OCI-LY1 (cell line): ENCODE results near the gene STX3.
"Not testable (repeated sequence)": the region's sequence is repeated elsewhere in the genome, so short reads cannot be mapped to it uniquely, and the experiment has no call there.

Experiments
- H2AFZ ChIP-seq: fragments of 200-600 bp; sonication (generic), shearing (Covaris generic); 2 replicates; pipeline ENCODE4 v1.6.0; 2014; ENCODE audit warnings: antibody characterized with exemption, mild to moderate bottlenecking, low read length
- H3F3A ChIP-seq: fragments of 200-600 bp; sonication (generic), shearing (Covaris generic); 2 replicates; pipeline ENCODE4 v1.6.0; 2014; ENCODE audit warnings: mild to moderate bottlenecking, antibody characterized with exemption, low read length, moderate library complexity; ENCODE audit not compliant: insufficient read depth
- H3K27ac ChIP-seq: fragments of 200-600 bp; sonication (generic); 2 replicates; pipeline ENCODE4 v1.5.1; 2014; ENCODE audit warnings: low read length, mixed run types, mild to moderate bottlenecking, low read depth; ENCODE audit not compliant: poor library complexity, severe bottlenecking
- H3K27me3 ChIP-seq: fragments of 200-600 bp; sonication (generic); 2 replicates; pipeline ENCODE4 v1.6.0; 2014; ENCODE audit warnings: antibody characterized with exemption, mild to moderate bottlenecking, low read length, moderate library complexity; ENCODE audit not compliant: insufficient read depth
- H3K36me3 ChIP-seq: fragments of 200-600 bp; sonication (generic); 2 replicates; pipeline ENCODE4 v1.6.1; 2014; ENCODE audit warnings: mild to moderate bottlenecking, antibody characterized with exemption, low read length, moderate library complexity, mixed read lengths; ENCODE audit not compliant: insufficient read depth
- H3K4me1 ChIP-seq: fragments of 200-600 bp; sonication (generic); 2 replicates; pipeline ENCODE4 v1.5.1; 2014; ENCODE audit warnings: mild to moderate bottlenecking, low read length, moderate library complexity; ENCODE audit not compliant: insufficient read depth, severe bottlenecking
- H3K4me2 ChIP-seq: fragments of 200-600 bp; sonication (generic), shearing (Covaris generic); 2 replicates; pipeline ENCODE4 v1.6.1; 2014; ENCODE audit warnings: low read length
- H3K4me3 ChIP-seq: fragments of 200-600 bp; sonication (generic); 2 replicates; pipeline ENCODE4 v1.5.1; 2014; ENCODE audit warnings: low read length, low read depth, mild to moderate bottlenecking, mixed read lengths; ENCODE audit not compliant: poor library complexity, severe bottlenecking
- H3K79me2 ChIP-seq: fragments of 200-600 bp; shearing (Covaris generic); 2 replicates; pipeline ENCODE4 v1.6.1; 2016; ENCODE audit warnings: mixed run types, low read length, mixed read lengths; ENCODE audit not compliant: insufficient read depth
- H3K9ac ChIP-seq: fragments of 200-600 bp; sonication (generic), shearing (Covaris generic); 2 replicates; pipeline ENCODE4 v1.6.1; 2014; ENCODE audit warnings: mild to moderate bottlenecking, low read length, mixed read lengths
- H3K9me2 ChIP-seq: fragments of 200-600 bp; sonication (generic), shearing (Covaris generic); 2 replicates; pipeline ENCODE4 v1.6.1; 2014; ENCODE audit warnings: low read depth, mild to moderate bottlenecking, low read length, mixed read lengths
- H3K9me3 ChIP-seq: fragments of 200-600 bp; shearing (Covaris generic); 2 replicates; pipeline ENCODE4 v1.6.1; 2014; ENCODE audit warnings: low read length, mixed read lengths
- H4K20me1 ChIP-seq: fragments of 200-600 bp; sonication (generic), shearing (Covaris generic); 2 replicates; pipeline ENCODE4 v1.6.0; 2016; ENCODE audit warnings: mild to moderate bottlenecking, low read length; ENCODE audit not compliant: insufficient read depth
- EZH2 ChIP-seq: fragments of 200-600 bp; sonication (generic), shearing (Covaris generic); IDR thresholded peaks from 2 replicates; pipeline ENCODE4 v1.8.0; 2017; ENCODE audit warnings: borderline replicate concordance, mixed run types, mild to moderate bottlenecking, antibody characterized with exemption, low read length, moderate library complexity, mixed read lengths
- TF ChIP-seq, protein P1 (sequence below): fragments of 200-600 bp; sonication (generic), shearing (Covaris generic); IDR thresholded peaks from 2 replicates; pipeline ENCODE4 v1.5.1; 2017; ENCODE audit warnings: mild to moderate bottlenecking, antibody characterized with exemption, low read length, moderate library complexity, mixed read lengths

STX3 gene

DNA sequence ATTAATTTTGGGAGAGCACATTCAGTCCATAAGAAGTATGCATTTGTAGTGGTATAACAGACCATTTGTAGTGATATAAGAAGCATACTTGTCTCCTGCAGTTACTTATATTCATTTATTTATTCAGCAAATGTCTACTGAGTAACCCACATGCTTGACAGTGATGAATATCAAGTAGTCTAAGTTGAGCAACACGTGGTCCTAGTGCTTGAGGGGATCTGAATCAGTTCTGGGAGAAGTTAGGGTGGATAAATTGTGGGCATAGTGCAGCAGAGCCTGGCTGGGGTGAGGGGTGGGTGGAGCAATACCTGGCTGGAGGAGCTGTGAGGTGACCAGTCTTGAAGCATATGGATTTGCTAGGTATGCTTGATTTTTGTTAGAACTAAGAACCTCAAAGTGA, 24.3 kb downstream of the STX3 start:
- peaks cover 5% of the 10 kb centered on the region; the same call in 1 of the 2 replicates for H3K9me3 ChIP-seq
- H3K4me3 ChIP-seq = no peak overlapping the region
- no peaks in the 10 kb centered on the region for H3F3A ChIP-seq
- no peaks in the 10 kb centered on the region for H4K20me1 ChIP-seq
- no peaks in the 10 kb centered on the region for H3K9me2 ChIP-seq
- no peak overlapping the region for H3K27ac ChIP-seq
- no peaks in the 10 kb centered on the region for H3K4me1 ChIP-seq
- no peaks in the 10 kb centered on the region for H3K36me3 ChIP-seq
- H3K9ac ChIP-seq = no peak overlapping the region
- H3K4me2 ChIP-seq = no peak overlapping the region
- H3K27me3 ChIP-seq = no peaks in the 10 kb centered on the region
- H3K79me2 ChIP-seq = no peaks in the 10 kb centered on the region
- H2AFZ ChIP-seq = no peak overlapping the region
- TF ChIP-seq, protein P1, sequence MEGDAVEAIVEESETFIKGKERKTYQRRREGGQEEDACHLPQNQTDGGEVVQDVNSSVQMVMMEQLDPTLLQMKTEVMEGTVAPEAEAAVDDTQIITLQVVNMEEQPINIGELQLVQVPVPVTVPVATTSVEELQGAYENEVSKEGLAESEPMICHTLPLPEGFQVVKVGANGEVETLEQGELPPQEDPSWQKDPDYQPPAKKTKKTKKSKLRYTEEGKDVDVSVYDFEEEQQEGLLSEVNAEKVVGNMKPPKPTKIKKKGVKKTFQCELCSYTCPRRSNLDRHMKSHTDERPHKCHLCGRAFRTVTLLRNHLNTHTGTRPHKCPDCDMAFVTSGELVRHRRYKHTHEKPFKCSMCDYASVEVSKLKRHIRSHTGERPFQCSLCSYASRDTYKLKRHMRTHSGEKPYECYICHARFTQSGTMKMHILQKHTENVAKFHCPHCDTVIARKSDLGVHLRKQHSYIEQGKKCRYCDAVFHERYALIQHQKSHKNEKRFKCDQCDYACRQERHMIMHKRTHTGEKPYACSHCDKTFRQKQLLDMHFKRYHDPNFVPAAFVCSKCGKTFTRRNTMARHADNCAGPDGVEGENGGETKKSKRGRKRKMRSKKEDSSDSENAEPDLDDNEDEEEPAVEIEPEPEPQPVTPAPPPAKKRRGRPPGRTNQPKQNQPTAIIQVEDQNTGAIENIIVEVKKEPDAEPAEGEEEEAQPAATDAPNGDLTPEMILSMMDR = no peak
- no peak for TF ChIP-seq EZH2

DNA sequence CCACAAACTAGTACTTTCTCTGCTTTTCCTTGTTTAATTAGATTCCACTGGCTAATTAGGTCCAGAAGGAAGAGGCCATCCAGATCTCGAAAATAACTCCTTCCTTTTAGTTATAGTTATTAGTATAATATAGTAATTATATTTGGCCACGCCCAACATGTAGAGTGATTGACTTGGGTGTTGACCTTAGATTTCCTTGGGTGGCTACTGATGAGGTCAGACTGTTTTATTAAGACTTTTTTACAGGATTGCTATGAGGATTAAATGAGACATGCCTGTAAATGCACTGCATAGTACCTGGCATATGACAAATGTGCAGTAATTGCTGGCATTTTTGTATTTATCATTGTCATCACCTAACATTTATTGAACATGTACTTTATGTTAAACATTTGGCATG, 26.9 kb downstream of the STX3 start:
- H3K9me2 ChIP-seq = no peaks in the 10 kb centered on the region
- H3K36me3 ChIP-seq = no peaks in the 10 kb centered on the region; the same call in 1 of the 2 replicates
- no peaks in the 10 kb centered on the region for H3K4me1 ChIP-seq
- no peak for TF ChIP-seq EZH2
- TF ChIP-seq, protein P1 = no peak
- H4K20me1 ChIP-seq = no peaks in the 10 kb centered on the region
- H3K9me3 ChIP-seq = peaks cover 9% of the 10 kb centered on the region
- no peak overlapping the region for H2AFZ ChIP-seq
- no peak overlapping the region for H3K4me2 ChIP-seq
- H3K79me2 ChIP-seq = no peaks in the 10 kb centered on the region
- H3K27me3 ChIP-seq = no peaks in the 10 kb centered on the region
- no peak overlapping the region for H3K9ac ChIP-seq
- H3K27ac ChIP-seq = no peak overlapping the region
- no peaks in the 10 kb centered on the region for H3F3A ChIP-seq
- no peak overlapping the region for H3K4me3 ChIP-seq

DNA sequence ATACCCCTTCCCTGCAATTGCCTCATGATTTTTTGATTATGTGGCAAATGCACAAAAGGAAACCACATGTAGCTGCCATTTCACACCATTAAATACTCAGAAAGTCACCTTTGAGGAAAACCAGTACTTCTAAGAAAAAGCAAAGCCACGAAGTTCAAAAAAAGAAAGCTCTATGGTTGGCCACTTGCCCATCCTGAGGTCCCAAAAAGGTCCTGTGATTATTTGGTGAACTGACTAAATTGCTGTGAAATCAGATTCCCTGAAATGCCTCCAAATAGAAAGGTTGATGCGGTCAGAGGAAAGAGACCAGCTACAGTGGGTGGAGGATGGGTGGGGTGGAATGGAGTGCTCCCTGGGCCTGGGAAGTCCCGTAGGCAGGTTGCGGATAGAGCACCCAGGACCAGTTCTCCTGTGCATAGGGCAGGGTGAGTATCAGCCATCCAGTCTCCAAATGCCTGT, 28.5 kb downstream of the STX3 start:
- H3K27ac ChIP-seq = no peak overlapping the region
- H3K9ac ChIP-seq = no peak overlapping the region
- no peaks in the 10 kb centered on the region for H3K4me1 ChIP-seq
- H3K4me2 ChIP-seq = no peak overlapping the region
- H3K36me3 ChIP-seq = no peaks in the 10 kb centered on the region; the same call in 1 of the 2 replicates
- H3K27me3 ChIP-seq = no peaks in the 10 kb centered on the region
- no peaks in the 10 kb centered on the region for H4K20me1 ChIP-seq
- no peak overlapping the region for H2AFZ ChIP-seq
- H3F3A ChIP-seq = no peaks in the 10 kb centered on the region
- TF ChIP-seq, protein P1 = no peak
- H3K9me3 ChIP-seq = peaks cover 9% of the 10 kb centered on the region
- no peaks in the 10 kb centered on the region for H3K9me2 ChIP-seq
- no peak overlapping the region for H3K4me3 ChIP-seq
- H3K79me2 ChIP-seq = no peaks in the 10 kb centered on the region

DNA sequence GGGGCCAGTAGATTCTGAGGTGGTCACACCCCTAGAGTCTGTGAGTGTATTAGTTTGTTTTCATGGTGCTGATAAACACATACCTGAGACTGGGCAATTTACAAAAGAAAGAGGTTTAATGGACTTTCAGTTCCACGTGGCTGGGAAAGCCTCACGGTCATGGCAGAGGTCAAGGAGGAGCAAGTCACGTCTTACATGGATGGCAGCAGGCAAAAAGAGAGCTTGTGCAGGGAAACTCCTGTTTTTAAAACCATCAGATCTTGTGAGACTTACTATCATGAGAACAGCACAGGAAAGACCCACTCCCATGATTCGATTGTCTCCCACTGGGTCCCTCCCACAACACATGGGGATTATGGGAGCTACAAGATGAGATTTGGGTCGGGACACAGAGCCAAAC, 29.3 kb downstream of the STX3 start:
- H3K9me2 ChIP-seq, H3K4me2 ChIP-seq, H2AFZ ChIP-seq, H3K9ac ChIP-seq, H4K20me1 ChIP-seq, H3K9me3 ChIP-seq, H3F3A ChIP-seq, H3K36me3 ChIP-seq, H3K27me3 ChIP-seq, H3K4me3 ChIP-seq, H3K4me1 ChIP-seq, H3K79me2 ChIP-seq, H3K27ac ChIP-seq: not testable (repeated sequence)
